ENCODE results near the gene RASA2. TPM values are rescaled to one million over a fixed set of nuclear protein-coding genes. Genes with fewer than 3 reads are reported as not detected.
A peak's percentile ranks its signal among the peaks of the same experiment; 100 is the strongest.

RASA2 gene
- total and polyA plus RNA-seq, 2 of the 4 experiments (the other 2 are of a cell fraction): 6.1 to 14.0 TPM

GRCh38 chr3:141446737-141447136, 40.1 kb upstream of the RASA2 start:
- Histone ChIP-seq H3K4me1 (ENCODE audit: control insufficient read depth, insufficient read depth, low read length) (peaks cover 33% of the 10 kb centered on the region), H2BK120ac (ENCODE audit: low read depth, low read length) (peak overlapping the region; percentile 87), H3K27ac (ENCODE audit: insufficient read depth, low read length) (peak overlapping the region; percentile 63; the same call in 1 of the 2 replicates), H3K9me1 (ENCODE audit: insufficient read depth, low read length) (peaks cover 24% of the 10 kb centered on the region), H2AFZ (replicated peaks; ENCODE audit: low read length, poor library complexity) (no peak overlapping the region), H3K27me3 (ENCODE audit: control insufficient read depth, insufficient read depth, low read length) (no peaks in the 10 kb centered on the region), H2BK20ac (ENCODE audit: low read depth, low read length) (peak overlapping the region; percentile 27), H3K18ac (ENCODE audit: low read depth, low read length) (peak overlapping the region; percentile 69; the same call in 1 of the 2 replicates), H3K36me3 (ENCODE audit: control insufficient read depth, insufficient read depth, low read length) (peaks cover 38% of the 10 kb centered on the region), H2AK9ac (replicated peaks; ENCODE audit: low read depth, low read length, poor library complexity) (no peak overlapping the region), H4K8ac (ENCODE audit: low read depth in 2 of 2, low read length in 2 of 2) (peak overlapping the region in 1 of 2 experiments; percentile 79; a peak in 3 of 4 replicates), H3K9ac (ENCODE audit: low read depth, low read length) (no peak overlapping the region), H3K9me3 (ENCODE audit: control insufficient read depth, insufficient read depth, low read length) (no peaks in the 10 kb centered on the region), H3K56ac (ENCODE audit: extremely low read depth, insufficient read depth, low read length) (no peak overlapping the region), H3K14ac (replicated peaks; ENCODE audit: low read depth, low read length) (peak overlapping the region; percentile 50), H3K4me3 (ENCODE audit: insufficient read depth, low read depth, low read length) (no peak overlapping the region), H4K5ac (ENCODE audit: low read depth, low read length) (peak overlapping the region; percentile 71; the same call in 1 of the 2 replicates), H4K20me1 (ENCODE audit: insufficient read depth, low read length) (no peaks in the 10 kb centered on the region; the same call in 1 of the 2 replicates), H2BK15ac (ENCODE audit: low read depth, low read length) (peak overlapping the region; percentile 50; the same call in 2 of the 3 replicates), H2BK5ac (ENCODE audit: low read depth, low read length, poor library complexity, severe bottlenecking) (peak overlapping the region; percentile 88), H3K23ac (ENCODE audit: low read depth, low read length) (peak overlapping the region; percentile 91), H3K4ac (ENCODE audit: low read depth, low read length) (peak overlapping the region; percentile 75), H2AK5ac (ENCODE audit: low read depth, low read length) (peak overlapping the region; percentile 67; the same call in 1 of the 2 replicates), H3K4me2 (ENCODE audit: low read depth, low read length) (no peak overlapping the region), H4K91ac (ENCODE audit: insufficient read depth, low read depth, low read length) (peak overlapping the region; percentile 68), H3K79me1 (ENCODE audit: low read depth in 1 of 2, low read length in 2 of 2) (peaks cover 58 to 74% of the 10 kb centered on the region in 2 experiments)
- CTCF ChIA-PET: interaction anchor here (0.5 to 1.4 kb wide), 3 partner anchors 86 to 206 kb away, joined by 3 to 4 read pairs (median 4); no protein-coding TSS in a partner anchor
- intact Hi-C loops (cut with micrococcal nuclease): no loop called here
- POLR2A ChIA-PET (ENCODE audit: unreplicated experiment): no interaction called here
- in situ Hi-C loops (cut with MboI; ENCODE audit: low sequenced_read_pairs): no loop called here
- TF ChIP-seq CEBPB (IDR thresholded peaks at IDR 0.05; ENCODE audit: low read depth, low read length) (no peak), MAZ (IDR thresholded peaks at IDR 0.05; ENCODE audit: borderline replicate concordance, low read depth, low read length) (no peak), POLR2A (IDR thresholded peaks at IDR 0.05; ENCODE audit: low read depth, low read length) (no peak), FOS (IDR thresholded peaks at IDR 0.05; ENCODE audit: low read depth, low read length) (no peak), USF2 (IDR thresholded peaks at IDR 0.05; ENCODE audit: low read depth, low read length) (no peak), CTCF (conservative IDR thresholded peaks at IDR 0.05; ENCODE audit: low read depth, low read length) (no peak), SMC3 (IDR thresholded peaks at IDR 0.05; ENCODE audit: low read depth, low read length) (no peak), RFX5 (IDR thresholded peaks at IDR 0.05; ENCODE audit: low read depth, low read length) (no peak), CHD1 (IDR thresholded peaks at IDR 0.05; ENCODE audit: low read depth, low read length) (no peak), RAD21 (IDR thresholded peaks at IDR 0.05; ENCODE audit: low read length) (no peak), BHLHE40 (IDR thresholded peaks at IDR 0.05; ENCODE audit: low read depth, low read length) (no peak), RCOR1 (IDR thresholded peaks at IDR 0.05; ENCODE audit: insufficient replicate concordance, low read length) (no peak), MXI1 (IDR thresholded peaks at IDR 0.05; ENCODE audit: borderline replicate concordance, low read depth, low read length) (no peak), NFE2L2 (IDR thresholded peaks at IDR 0.05; ENCODE audit: low read depth, low read length) (no peak), MAFK (IDR thresholded peaks at IDR 0.05; ENCODE audit: low read depth, low read length) (no peak), ELK1 (IDR thresholded peaks at IDR 0.05; ENCODE audit: borderline replicate concordance, low read depth, low read length) (no peak)
- no peak for ATAC-seq (ENCODE audit: low read depth)
- BruUV-seq (replicated peaks): no TSS peak
- DNase-seq: no peak
- dilution Hi-C loops (cut with HindIII; ENCODE audit: low sequenced_read_pairs, unreplicated experiment): no loop called here
